Fibroblast of the aortic adventitia (primary cell): ENCODE results near the gene FBXO31. TPM values are rescaled to one million over a fixed set of nuclear protein-coding genes. Genes with fewer than 3 reads are reported as not detected.

Experiments
- DNase-seq: peaks from one replicate; pipeline ENCODE4 v3.0.0-alpha.2; 2010; ENCODE audit warnings: low read depth
- H3K4me3 ChIP-seq: 2 replicates; pipeline ENCODE4 v1.5.1; 2011; ENCODE audit warnings: low read depth, mild to moderate bottlenecking, control low read depth, low read length, moderate library complexity
- CTCF ChIP-seq: IDR thresholded peaks from 2 replicates; pipeline ENCODE4 v1.5.1; 2011; ENCODE audit warnings: mild to moderate bottlenecking, low read length, control low read depth, inconsistent platforms; ENCODE audit not compliant: insufficient read depth
- total RNA-seq: library from RNA; depleted of rRNA; stranded (reverse); fragments of >200 nt; gene quantifications from 2 replicates; pipeline ENCODE4 v1.2.3, GENCODE V29; 2012; ENCODE audit warnings: low replicate concordance

The FBXO31 gene
- total RNA-seq, 1 donor: 30.4 TPM

GRCh38 chr16:87423429-87423828 lies 39.9 kb upstream of the FBXO31 start:
- no peak for TF ChIP-seq CTCF
- DNase-seq: no peak
- H3K4me3 ChIP-seq: no peak overlapping the region

- no peak overlapping the region for H3K4me3 ChIP-seq
- DNase-seq: no peak
- no peak for TF ChIP-seq CTCF
These were observed 38.5 kb upstream of the FBXO31 start for GRCh38 chr16:87422106-87422505.

GRCh38 chr16:87421003-87421912 lies 37.7 kb upstream of the FBXO31 start:
- no peak overlapping the region for H3K4me3 ChIP-seq
- TF ChIP-seq CTCF: no peak
- DNase-seq: no peak

- TF ChIP-seq CTCF: no peak
- H3K4me3 ChIP-seq: no peak overlapping the region
- DNase-seq: no peak
These were observed 36.7 kb upstream of the FBXO31 start for GRCh38 chr16:87420026-87421002.

GRCh38 chr16:87418644-87419043 lies 35.1 kb upstream of the FBXO31 start:
- no peak for TF ChIP-seq CTCF
- no peak overlapping the region for H3K4me3 ChIP-seq

GRCh38 chr16:87418216-87418615 lies 34.6 kb upstream of the FBXO31 start:
- no peak overlapping the region for H3K4me3 ChIP-seq
- no peak for TF ChIP-seq CTCF
- no peak for DNase-seq

More at GRCh38 chr16:87418644-87419043, 35.1 kb upstream of the FBXO31 start:
- DNase-seq: no peak
